ENCODE data around the gene STAG2.
"Not testable (repeated sequence)": the region's sequence is repeated elsewhere in the genome, so short reads cannot be mapped to it uniquely, and the experiment has no call there.

The STAG2 gene

DNA sequence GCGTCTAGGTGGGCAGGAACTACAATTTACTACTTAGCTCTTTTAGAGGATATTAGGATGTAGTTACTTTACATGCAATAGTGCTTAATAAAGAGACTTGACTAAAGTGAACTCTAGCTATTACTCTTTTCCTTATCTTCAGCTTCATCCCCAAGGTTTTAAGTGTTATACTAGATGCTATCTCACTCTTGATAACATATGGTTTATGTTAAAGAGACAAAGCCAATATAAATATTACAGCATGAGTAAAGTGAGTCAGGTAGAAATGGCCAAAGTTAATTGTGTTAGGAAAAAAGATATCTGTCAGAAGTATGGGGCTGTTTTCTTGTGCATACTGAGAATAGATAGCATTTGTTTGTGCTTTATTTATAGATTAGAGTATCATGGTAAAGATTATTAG, 80.5 kb downstream of the STAG2 start:
- DNase-seq (ENCODE audit: low spot score) = no peak

DNA sequence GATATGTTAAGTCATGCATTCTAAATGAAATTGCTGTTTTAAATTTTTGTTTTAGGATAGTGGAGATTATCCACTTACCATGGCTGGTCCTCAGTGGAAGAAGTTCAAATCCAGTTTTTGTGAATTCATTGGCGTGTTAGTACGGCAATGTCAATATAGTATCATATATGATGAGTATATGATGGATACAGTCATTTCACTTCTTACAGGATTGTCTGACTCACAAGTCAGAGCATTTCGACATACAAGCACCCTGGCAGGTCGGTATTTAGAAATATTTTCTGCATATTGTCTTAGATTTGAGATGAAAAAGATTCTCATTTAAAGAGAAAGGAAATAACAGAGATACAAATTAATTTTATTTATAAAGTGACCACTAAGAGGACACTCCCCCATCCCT, 83.6 kb downstream of the STAG2 start:
- no peak for DNase-seq (ENCODE audit: low spot score)

DNA sequence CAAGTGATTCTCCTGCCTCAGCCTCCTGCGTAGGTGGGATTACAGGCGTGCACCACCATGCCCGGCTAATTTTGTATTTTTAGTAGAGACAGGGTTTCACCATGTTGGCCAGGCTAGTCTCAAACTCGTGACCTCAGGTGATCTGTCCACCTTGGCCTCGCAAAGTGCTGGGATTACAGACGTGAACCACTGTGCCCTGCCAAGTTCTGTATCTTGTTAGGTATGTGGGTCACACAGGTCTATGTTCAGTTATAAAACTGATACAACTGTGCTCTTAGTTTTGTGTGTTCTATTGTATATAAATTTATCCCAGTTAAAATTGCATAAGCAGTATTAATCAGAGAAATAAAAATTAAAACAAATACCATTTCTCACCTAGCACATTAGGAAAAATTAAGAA, 122.9 kb downstream of the STAG2 start:
- not testable (repeated sequence) for DNase-seq (ENCODE audit: low spot score)

DNA sequence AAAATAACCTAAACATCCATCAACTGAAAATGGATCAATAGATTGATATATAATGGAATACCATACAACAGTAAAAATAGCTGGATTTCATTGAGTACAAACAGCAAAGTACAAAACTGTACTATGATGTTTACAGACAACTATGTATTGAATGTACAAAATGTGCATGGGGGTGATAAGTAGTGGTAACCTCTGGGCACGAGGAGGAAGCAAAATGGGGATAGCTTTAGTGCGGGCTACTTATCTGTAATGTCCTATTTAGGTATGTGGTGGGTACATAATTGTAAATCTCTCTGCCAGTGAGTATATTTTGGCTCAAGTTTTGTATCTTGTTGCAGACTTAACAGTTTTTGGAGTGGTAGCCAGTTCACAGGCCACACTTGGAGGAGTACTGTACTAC, 123.6 kb downstream of the STAG2 start:
- no peak for DNase-seq (ENCODE audit: low spot score)

DNA sequence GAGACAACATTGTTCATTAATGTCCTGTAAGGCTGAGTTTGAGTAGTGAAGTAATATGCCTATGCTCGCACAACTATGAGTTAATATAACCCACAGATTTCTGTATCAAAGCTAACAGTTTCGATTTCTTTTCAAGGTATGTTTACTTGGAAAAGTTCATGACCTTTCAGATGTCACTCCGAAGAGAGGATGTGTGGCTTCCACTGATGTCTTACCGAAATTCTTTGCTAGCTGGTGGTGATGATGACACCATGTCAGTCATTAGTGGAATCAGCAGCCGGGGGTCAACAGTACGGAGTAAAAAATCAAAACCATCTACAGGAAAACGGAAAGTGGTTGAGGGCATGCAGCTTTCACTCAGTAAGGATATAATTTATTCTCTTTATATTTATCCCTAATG, 124.9 kb downstream of the STAG2 start:
- no peak for DNase-seq (ENCODE audit: low spot score)

DNA sequence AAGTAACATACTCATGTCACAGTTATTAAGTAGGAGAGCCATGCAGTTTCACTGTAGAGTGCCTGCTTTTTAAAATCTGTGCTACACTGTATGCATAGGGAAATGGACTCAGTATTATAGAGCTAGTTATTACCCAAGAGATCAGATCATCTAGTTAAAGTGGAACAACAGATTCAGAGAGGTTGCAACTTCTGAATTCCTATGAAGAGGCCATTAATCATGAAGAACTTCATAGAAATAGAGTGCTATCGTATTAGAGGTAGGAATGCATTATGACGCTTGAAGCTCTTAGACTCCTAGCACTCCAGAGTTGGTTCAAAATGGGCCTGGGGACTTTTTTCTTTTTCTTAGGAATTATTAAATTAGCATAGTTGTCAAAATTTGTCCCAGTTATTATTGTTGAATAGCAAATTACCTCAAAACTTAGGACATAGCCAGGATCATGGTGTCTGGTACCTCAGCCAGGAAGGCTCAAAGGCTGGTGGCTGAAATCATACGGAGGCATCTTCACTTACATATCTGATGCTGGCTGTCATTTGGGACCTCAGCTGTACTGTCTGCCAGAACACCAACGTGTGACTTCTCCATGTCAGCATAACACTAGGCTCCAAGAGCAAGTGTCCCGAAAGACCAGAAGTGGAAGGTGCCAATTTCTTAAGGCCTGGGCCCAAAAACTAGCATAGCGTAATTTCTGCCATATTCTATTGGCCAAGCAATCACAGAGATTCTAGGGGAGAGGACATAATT, 125.7 kb downstream of the STAG2 start:
- DNase-seq (ENCODE audit: low spot score) = no peak

DNA sequence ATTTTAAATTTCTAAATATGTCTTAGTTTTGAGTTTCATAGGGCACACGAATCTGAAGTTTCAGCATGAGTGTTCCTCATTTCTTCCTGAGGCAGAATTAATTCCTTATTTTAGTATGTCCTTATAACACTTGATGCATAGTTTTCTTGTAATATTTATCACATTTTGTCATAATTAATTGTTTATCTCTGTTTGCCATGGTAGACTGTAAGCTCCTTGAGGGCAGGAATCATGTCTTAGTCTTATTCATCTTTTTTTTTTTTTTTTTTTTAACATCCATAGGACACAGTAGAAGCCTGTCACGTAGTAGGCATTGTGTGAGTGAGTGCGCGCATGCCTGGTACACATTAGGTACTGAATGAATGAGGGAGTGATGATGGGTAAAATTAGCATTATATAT, 131.7 kb downstream of the STAG2 start:
- no peak for DNase-seq (ENCODE audit: low spot score)

DNA sequence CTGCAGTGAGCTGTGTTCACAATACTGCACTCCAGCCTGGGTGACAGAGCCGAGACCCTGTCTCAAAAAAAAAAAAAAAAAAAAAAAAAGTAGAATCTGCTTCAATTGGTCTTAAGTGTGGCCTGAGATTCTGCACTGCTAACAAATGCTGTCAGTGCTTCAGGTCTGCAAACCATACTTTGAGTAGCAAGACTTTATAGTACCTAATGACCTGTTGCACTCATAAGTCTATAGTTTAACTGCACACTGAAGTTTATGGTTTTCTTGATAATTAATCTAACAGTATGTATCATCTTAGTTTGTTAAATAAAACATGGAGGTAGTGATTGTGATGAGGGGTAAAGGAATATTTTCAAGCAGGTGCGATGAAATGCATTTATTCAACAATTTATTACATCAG, 135.6 kb downstream of the STAG2 start:
- DNase-seq (ENCODE audit: low spot score) = no peak

DNA sequence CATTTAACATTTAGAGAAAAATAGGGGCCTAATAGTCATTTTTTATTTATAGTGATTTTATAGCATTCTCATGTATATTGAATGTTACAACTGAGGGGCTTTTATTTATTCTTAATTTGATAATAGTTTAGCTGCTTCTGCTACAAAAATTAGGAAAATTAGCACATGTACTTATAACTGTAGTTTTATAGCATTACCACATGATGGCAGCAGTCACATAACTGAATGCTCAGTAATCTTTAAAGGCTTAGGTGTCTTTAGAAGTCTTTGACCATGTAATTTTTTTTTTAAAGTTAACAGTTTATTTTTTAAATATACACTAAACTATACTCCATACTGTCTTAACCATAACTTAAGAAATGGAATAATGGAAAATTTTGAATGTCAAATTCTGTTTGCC, 136.6 kb downstream of the STAG2 start:
- DNase-seq (ENCODE audit: low spot score) = no peak

DNA sequence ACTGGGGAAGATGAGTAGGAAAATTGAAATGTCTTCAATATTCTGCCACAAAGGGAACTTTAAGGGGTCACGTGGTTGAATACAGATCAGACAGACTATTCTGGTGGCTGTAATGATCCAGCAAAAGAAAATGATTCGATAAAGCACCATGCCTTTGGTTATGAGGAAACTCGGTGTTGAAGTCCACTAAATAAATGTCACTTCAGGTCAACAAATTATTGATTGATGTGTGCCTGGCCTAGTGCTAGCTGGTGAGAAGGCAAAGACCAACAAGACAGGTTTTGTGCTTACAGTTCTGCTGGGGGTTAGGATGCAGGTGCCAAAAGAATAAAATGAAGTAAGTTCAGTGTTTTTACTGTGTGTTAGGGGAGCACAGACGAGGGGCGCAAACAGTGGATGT, 142.5 kb downstream of the STAG2 start:
- no peak for DNase-seq (ENCODE audit: low spot score)

DNA sequence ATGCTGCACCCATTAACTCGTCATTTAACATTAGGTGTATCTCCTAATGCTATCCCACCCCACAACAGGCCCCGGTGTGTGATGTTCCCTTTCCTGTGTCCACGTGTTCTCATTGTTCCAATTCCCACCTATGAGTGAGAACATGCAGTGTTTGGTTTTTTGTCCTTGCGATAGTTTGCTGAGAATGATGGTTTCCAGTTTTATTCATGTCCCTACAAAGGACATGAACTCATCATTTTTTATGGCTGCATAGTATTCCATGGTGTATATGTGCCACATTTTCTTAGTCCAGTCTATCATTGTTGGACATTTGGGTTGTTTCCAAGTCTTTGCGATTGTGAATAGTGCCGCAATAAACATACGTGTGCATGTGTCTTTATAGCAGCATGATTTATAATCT, 143.0 kb downstream of the STAG2 start:
- DNase-seq (ENCODE audit: low spot score) = not testable (repeated sequence)

DNA sequence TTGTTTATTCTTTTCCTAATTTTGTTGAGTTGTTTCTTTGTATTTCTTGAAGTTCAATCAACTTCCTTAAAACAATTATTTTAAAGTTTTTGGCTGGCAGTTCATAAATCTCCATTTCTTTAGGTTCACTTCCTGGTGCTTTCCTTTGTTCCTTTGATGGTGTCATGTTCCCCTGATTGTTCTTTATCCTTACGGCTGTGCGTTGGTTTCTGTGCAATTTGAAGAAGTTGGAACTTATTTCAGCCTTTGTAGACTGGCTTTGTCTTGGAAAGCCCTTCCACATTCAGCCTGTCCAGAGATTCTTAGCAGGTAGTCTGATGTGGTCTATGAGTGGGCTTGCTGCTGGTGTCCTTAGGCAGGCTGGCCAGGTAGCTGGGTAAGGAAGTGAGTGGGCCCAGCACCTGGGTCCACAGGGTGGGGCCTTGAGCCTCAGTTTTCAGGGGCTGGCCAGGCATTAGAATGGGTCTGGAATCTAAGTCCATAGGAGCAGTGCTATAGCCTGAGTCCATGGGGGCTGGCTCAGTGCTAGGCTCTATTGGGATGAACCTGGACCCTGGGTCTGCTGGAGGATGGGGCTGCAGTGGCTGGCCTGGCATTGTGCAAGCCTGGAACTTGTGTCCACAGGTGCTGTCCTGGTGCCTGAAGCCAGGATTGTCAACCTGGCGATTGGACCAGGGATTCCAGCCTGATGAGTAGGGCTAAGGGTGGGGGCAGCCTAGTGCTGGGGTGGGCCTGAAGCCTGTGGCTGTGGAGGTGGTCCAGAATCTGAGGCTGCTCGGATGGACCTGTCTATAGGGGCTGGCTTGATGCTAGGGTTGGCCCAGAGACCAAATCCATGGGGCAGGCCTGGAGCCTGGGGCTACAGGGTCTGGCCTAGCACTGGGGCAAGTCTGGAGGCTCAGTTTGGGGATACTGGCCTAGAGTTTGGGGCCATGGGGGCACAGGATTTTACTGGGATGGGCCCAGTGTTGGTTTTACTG, 152.4 kb downstream of the STAG2 start:
- no peak for DNase-seq (ENCODE audit: low spot score)

DNA sequence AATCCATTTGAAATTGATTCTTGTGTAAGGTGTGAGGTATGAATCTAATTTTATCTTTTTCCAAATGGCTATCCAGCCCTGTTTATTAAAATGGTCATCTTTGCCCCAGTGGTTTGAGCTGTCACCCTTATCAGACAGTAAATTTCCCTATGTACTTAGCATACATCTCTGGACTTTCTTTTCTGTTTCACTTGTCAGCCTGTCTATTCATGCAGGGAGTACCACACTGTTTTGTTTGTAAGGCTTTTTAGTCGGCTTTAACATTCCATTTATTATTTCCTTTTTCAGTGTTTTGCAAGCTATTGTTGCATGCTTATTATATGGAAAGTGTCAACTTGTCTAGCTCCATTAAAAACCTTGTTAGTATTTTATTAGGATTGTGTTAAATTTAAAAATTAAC, 155.8 kb downstream of the STAG2 start:
- DNase-seq (ENCODE audit: low spot score) = no peak

DNA sequence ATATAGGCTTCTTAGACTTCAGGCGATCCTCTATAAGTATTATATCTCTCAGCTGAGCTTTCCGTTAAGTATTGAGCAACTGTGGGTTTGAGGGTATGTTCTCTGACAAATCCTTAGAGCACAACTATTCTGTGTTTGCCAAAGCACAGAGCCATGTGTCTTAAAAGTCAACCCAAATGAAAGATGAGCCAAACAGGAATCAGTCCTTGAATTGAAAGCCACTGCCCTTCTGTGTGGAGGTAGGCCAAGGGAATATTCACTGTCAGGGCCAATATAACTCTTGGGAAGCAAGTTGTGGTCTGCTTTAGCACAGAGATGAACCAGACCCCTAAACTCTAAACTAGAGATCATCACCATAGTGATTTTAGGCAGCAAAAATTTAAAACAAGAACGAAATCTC, 164.0 kb downstream of the STAG2 start:
- DNase-seq (ENCODE audit: low spot score) = no peak

DNA sequence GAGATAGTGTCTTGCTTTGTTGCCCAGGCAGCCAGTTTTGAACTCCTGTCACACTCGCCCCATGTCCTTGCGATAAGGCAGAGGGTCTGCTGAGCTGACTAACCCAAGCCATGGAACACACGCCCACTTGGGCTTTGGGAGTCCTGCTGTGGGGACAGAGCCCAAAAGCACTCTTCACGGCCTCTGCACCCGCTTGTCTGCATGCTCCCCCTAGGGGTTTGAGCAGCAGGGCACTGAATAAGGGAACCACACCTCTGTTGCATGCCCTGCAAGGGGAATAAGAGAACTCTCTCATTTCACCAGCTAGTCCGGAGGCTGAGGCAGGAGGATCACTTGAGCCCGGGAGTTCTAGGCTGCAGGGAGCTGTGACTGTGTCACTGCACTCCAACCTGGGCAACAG, 166.0 kb downstream of the STAG2 start:
- DNase-seq (ENCODE audit: low spot score) = no peak

DNA sequence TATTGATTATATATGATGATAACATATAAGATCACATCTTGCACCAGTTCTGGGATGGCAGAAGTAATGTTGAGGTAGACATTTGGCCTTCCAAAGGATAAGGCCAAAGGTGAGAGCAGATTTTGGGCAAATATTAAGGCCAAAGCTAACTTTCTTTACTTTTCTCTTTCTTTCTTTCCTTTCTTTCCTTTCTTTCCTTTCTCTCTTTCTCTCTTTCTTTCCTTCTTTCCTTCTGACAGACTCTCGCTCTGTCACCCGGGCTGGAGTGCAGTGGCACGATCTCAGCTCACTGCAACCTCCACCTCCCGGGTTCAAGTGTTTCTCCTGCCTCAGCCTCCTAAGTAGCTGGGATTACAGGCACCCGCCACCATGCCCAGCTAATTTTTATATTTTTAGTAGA, 170.9 kb downstream of the STAG2 start:
- not testable (repeated sequence) for DNase-seq (ENCODE audit: low spot score)

DNA sequence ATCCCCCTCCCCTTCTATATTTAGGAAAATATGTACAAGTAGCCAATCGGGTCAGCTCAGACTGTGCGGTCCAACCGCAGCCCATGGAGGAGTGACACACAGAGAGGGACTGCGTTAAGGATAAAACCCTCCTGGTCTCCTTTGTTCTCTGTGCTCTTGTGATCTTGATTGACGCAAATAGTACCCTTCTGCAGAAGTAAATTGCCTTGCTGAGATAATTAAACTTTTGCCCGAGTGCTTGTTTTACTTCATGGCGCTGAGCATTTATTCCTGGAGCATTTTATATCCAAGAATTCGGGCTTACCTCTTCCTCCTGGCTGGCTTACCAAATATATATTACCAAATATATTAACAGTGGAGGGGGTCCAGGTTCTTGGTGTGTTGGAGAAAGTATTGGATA, 184.2 kb downstream of the STAG2 start:
- no peak for DNase-seq (ENCODE audit: low spot score)

DNA sequence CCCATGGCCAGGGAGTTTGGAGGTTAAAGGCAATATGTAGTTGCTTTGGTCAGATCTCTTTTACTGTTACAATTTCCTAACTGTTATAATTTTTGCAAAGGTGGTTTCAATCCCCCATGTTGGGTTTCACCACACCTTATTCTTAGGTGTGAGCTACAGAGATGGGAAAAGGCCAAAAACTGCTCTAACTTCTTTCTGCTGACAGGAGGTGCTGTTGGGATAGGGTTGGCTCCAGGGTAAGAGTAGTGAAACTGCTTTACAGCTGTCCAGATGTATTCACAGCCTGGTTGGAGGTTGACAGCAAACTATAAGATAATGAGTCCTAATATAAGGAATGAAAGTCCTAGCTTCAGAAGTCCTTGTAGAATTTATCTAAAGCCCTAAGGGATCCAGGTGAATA, 189.7 kb downstream of the STAG2 start:
- no peak for DNase-seq (ENCODE audit: low spot score)

Measured in D341Med (cell line).